ENCODE measurements around the gene MTOR. TPM values are rescaled to one million over a fixed set of nuclear protein-coding genes. Genes with fewer than 3 reads are reported as not detected.
"Not testable (repeated sequence)": the region's sequence is repeated elsewhere in the genome, so short reads cannot be mapped to it uniquely, and the experiment has no call there.

MTOR gene
- total RNA-seq, 1 donor from 2014 or later = 28.4 TPM

DNA sequence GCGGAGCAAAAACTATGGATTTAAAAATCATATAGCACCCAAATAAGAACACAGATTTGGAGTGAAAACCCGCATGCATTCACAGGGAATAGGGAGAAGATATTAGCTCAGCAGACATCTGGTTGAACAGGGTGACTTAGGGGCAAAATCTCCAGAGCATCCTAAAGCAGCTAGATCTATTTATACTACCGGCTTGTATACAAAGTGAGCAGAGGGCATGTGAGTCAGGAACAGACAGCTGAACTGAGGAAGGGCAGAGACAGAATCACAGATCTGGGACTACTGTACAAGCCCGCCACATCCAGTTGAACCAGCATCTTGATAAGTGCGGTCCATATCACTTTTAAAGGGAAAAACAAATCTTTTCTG is 127.5 kb downstream of the MTOR start:
- ATAC-seq (peak; percentile 40), DNase-seq (ENCODE audit: missing footprints) (no peak)
- intact Hi-C loops (cut with DNase I) = no loop called here

DNA sequence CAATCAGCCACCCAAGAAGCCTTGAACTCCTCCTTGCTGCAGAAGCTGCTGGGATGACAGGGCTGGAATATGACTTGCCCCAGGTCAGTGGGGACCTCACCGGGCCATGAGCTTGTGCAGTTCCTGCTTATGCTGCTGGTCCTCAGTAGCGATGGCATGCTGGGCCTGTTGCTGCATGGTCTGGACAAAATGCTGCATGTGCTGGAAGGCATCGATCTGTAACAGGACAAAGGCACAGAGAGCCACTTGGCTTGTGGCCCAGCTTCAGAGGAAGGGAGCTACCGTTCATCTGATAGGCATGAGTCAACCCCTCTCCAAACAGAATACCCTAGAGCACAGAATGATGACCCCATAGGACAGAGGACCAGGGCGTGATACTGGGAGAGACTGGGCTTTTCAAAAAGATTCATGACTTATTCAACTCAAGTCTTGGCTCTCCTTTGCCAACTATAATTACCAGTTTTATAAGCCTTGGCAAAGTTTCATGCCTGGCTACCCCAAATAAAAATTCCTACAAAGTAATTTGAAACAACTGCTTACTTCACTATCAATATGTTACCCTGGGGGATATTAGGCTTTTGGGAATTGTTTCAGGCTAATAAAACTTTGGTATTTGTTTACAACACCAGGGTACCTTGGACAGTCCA is 128.0 kb downstream of the MTOR start:
- no peak for ATAC-seq
- DNase-seq (ENCODE audit: missing footprints) = no peak
- intact Hi-C loops (cut with DNase I) = no loop called here

DNA sequence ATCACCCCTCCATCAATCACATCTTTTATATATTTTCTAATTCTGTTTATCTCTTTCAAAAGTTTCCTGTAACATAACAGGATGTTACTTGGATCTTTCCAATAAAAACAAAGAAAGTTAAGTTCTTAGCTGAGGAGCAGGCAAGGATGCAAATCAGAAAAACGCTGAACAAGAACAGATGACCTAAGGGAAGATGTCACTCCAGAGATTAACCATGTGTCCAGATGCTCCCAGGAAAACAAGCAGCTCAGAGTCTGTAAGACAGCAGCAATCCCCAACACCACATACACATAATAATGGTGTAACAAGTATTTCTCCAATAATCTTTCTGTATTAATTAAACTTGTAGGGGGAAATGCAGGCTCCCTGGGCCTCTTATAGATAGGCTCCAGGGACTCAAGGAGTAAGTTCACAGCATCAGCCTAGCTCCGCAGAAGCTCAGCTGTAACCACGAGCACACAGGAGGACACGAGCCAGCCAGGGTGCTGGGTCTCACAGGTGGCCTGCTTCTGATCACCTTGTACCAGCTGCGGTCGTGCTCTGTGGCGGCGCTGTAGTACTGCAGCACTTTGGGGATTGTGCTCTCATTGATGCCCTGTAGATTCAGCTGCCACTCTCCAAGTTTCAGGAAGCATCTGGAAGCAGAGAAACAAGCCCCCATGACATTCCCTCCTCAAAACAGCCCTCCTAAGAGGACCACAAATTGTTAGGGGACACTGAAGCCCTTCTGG is 129.6 kb downstream of the MTOR start:
- intact Hi-C loops (cut with DNase I) = no loop called here
- ATAC-seq (peak; percentile 62), DNase-seq (ENCODE audit: missing footprints) (no peak)

DNA sequence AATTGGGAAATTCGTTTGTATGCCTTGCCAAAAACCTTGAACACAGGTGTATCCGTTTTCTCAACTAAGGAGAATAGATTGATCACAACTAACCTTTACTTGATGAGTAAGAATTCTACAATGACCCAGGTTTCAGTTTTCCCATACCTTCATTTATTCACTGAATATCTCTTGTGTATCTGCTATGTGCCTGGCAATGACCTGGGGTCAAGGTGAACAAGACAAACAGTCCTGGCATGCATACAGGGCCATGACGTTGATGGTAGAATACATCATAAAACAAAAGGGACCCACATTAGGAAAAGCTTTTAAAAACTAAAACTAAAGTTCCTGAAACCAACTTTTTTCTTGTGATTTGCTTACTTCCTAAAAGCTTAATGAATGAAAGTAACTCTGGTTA is 130.5 kb downstream of the MTOR start:
- DNase-seq (ENCODE audit: missing footprints) = no peak
- ATAC-seq = no peak
- intact Hi-C loops (cut with DNase I) = no loop called here

DNA sequence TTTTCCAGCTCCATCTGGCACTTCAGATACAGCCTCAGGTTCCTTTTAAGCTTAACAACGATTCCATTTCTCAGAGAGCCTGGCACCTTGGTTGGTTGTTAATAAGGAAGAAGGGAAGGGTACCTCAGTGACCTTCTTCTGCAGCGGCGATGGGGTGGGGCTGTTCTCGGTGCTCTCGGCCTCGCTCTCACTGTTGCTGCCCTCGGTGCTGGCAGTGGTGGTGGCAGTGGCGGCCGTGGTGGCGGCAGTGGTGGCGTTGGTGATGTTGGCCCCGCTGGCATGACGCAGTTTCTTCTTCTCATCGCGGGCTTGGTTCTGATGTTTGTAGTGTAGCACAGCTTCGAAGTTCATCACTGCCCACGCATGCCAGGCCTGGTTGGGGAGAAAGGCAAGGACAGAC is 131.9 kb downstream of the MTOR start:
- intact Hi-C loops (cut with DNase I) = no loop called here
- DNase-seq (ENCODE audit: missing footprints) = no peak
- ATAC-seq = no peak

DNA sequence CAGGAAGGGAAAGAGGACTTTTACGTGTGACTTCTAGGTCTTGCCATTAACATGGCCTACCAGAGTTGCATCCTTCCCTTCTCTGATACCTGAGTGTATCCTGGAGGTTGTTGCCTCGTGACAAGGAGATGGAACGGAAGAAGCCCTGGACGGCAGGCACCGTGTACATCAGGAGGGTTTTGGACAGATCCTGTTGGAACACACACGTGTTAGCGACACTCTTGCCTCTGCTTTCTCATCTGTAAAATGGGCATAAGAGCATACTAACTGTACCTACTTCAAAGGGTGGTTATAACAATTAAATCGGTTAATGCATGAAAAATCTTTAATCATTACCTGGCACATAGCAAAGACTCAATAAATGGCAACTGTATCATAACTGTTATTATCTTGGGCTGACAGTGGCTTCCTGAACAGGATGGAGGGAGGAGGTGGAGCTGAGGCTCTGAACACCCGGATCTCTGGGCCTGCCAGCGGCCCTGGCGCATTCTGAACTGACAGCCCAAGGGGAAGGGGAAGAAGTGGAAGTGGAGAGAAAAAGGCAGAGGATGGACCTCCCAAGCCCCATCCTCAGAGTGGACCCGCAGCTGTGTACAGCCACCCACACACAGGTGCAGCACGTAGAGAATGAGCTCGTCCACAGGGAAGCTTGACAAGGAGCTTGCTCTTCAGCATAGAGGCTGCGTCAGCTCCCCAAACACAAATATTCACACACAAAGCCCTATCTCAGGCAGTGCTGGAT is 132.5 kb downstream of the MTOR start:
- ATAC-seq (no peak), DNase-seq (ENCODE audit: missing footprints) (no peak)
- intact Hi-C loops (cut with DNase I) = no loop called here

DNA sequence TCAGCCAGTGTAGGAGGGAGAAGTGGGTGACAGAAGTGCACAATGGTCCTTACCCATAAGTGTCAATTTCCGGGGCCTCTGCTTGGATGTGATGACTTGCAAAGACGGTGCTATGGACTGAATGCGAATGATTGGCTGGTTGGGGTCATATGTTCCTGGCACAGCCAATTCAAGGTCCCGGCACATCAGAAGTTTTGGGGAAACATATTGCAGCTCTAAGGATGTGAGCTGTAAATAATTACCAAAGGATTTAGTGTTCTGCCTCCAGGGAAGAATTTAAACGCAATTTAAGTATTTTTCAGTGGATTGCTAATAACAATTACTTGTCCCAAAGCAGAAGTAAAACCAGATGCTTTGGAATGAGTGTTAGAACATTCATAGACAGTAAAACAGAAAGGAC is 135.8 kb downstream of the MTOR start:
- intact Hi-C loops (cut with DNase I) = no loop called here
- ATAC-seq (no peak), DNase-seq (ENCODE audit: missing footprints) (no peak)

DNA sequence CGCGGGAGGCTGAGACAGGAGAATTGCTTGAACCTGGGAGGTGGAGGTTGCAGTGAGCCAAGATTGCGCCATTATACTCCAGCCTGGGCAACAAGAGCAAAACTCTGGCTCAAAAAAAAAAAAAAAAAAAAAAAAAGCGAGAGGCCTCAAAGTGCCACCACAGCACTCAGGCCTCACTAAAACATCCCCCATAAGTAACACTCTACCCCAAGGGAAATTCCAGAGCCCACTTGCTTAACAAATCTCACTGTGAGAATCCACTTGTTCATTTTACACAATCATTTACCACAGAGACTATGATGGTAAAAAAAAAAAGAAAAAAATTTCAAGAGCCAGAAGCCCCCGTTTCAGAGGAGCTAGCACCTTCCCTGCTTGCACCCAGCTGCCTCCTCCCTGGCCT is 136.4 kb downstream of the MTOR start:
- intact Hi-C loops (cut with DNase I) = no loop called here
- ATAC-seq (no peak), DNase-seq (ENCODE audit: missing footprints) (no peak)

DNA sequence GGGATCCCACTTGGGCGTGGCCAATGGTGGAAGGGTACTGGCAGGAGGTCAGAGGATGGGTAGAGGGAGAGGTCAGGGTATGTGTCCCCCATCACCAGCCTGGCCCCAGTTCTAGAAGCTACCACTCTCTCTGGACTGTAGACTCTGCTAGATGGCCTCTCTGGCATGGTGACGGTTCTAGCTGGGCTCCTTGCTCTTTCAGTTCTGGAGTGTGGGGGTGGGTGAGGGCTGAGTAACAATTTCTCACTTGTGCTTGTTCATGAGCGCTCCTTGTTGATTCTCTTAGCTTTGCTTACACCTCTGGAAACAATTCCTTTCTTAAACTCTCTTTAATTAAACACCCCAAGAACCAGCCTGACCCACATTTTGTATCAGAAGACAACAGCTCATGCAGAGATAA is 137.4 kb downstream of the MTOR start:
- no peak for DNase-seq (ENCODE audit: missing footprints)
- intact Hi-C loops (cut with DNase I) = no loop called here
- ATAC-seq = no peak

DNA sequence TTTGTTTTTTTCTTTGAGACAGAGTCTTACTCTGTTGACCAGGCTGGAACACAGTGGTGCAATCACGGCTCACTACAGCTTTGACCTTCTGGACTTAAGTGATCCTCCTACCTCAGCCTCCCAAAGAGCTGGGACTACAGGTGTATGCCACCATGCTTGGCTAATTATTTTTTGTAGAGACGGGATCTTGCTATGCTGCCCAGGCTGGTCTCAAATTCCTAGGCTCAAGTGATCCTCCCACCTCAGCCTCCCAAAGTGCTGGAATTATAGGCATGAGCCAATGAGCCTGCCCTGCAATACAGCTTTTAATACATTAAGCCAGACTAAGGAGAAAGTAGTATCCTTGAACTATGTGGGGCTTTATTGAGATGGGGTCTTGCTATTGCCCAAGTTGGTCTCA is 146.0 kb downstream of the MTOR start:
- no peak for DNase-seq (ENCODE audit: missing footprints)
- no peak for ATAC-seq
- intact Hi-C loops (cut with DNase I) = no loop called here

DNA sequence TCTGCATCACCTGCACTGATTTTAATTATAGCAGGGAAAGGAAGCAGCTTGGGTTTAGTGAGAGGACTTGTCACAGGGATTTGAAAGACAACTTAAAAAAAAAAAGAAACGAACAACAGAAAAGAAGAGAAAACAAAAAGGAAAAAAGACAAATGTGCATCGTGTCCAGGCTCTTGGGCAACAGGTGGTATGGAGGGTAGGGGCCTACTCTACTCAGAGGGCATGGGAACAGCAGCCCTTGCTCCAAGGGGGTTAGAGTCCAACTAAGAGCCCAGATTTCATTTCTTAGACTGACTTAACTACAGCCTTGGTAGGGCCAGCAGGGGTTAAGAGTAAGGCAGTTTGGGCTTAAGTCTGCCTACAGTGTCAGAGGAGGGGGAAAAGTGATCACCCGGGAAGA is 147.4 kb downstream of the MTOR start:
- ATAC-seq = no peak
- intact Hi-C loops (cut with DNase I) = no loop called here
- DNase-seq (ENCODE audit: missing footprints) = no peak

DNA sequence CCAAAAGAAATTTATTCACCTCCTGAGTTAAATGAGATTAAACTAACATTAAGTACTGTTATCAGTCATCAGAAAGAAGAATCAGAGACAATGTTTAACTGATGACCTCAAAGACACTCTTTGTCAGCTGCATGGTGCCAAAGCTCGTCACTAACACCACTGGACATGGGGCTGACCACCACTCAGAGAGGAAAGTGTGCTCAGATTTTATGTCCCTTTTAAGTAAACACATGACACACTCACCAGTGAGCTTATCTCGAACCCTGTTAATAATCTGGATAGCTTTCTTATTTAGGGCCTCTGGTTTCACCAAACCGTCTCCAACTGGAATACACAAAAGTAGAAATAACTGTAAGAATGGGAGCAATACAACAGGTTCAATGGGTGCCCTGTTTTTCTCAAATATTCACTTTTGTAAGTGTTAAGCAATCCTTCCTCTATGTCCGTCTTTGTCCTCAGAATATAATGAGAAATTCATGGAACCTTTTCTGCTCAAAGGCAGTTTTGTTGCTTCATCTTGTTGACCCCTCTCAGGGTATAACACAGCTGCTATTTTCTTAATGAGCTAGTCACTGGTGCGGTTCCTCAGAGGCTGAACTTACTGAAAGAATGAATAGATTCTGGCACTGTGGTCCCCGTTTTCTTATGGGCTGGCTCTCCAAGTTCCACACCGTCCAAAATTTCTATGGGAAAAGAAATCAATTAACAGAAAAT is 153.1 kb downstream of the MTOR start:
- ATAC-seq = no peak
- no peak for DNase-seq (ENCODE audit: missing footprints)
- intact Hi-C loops (cut with DNase I) = no loop called here

DNA sequence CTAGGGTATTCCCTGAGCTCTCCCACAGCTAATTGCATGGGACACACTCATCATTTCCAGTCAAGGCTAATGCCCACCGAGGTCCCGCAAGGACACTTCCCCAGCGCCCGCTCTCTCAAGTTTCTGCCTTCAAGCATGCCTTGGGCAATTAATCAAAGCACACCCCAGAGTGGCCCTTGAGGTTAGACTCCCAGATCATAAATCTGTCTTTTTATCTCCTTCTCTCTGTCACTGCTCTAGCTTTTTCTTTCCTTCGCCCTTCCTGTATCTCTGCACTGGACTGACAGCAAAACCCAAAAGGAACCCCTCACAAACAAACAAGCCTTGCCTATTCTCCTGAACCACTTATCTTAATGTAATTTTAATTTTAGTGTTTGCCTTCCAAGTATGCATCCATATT is 154.8 kb downstream of the MTOR start:
- no peak for ATAC-seq
- no peak for DNase-seq (ENCODE audit: missing footprints)
- intact Hi-C loops (cut with DNase I) = no loop called here

DNA sequence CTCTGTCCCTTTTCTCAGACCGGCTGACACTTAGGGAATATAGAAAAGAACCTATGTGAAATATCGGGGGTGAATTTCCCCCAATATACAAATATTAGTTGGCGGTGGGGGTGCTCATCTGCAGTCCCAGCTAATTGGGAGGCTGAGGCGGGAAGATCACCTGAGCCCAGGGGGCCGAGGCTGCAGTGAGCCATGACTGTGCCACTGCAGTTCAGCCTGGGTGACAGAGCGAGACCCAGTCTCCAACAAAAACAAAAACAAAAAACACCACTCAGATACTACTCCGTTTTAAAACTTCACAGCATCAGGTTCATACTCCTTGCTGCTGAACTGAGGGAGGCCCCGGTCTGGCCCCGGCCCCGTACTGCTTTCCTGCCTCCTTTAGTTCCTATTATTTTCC is 156.8 kb downstream of the MTOR start:
- no peak for ATAC-seq
- intact Hi-C loops (cut with DNase I) = no loop called here
- no peak for DNase-seq (ENCODE audit: missing footprints)

DNA sequence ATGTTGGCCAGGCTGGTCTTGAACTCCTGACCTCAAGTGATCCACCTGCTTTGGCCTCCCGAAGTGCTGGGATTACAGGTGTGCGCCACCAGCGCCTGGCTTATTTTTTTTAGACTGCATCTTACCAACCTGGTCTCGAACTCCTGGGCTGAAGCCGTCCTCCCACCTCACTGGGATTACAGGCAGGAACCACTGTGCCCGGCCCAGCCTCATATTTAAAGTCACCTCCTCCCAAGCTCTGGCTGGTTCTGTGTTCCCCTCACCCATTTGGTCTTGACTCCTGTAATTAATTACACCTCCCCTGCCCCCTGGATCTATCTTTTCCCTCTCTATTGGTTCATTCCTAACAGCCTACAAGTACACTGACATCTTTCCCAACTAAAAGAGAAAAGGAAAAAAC is 161.0 kb downstream of the MTOR start:
- no peak for ATAC-seq

DNA sequence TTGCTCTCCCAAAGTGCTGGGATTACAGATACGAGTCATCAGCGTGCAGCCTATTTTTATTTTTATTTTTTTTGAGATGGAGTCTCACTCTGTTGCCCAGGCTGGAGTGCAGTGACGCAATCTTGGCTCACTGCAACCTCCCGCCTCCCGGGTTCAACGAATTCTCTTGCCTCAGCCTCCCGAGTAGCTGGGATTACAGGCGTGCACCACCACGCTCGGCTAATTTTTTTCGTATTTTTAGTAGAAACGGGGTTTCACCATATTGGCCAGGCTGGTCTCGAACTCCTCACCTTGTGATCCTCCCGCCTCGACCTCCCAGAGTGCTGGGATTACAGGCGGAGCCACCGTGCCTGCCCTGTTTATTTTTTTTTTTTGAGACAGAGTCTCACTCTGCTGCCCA is 161.5 kb downstream of the MTOR start:
- intact Hi-C loops (cut with DNase I); ATAC-seq; DNase-seq (ENCODE audit: missing footprints): not testable (repeated sequence)

More for the DNA sequence above, 161.0 kb downstream of the MTOR start:
- DNase-seq (ENCODE audit: missing footprints) = no peak
- intact Hi-C loops (cut with DNase I) = no loop called here

DNA sequence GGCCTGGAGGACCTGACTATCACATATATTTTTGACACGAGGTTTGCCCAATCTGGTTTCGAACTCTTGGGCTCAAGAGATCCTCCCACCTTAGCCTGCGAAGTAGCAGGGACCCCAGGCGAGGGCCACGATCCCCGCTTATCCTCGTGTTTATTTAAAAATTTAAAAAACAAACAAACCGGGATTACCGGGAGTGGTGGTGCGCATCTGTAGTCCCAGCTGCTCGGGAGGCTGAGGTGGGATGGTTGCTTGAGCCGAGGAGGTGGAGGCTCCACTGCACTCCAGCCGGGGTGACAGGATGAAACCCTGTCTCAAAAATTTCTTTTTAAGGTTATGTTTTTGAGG is 162.2 kb downstream of the MTOR start:
- ATAC-seq (peak; percentile 3), DNase-seq (ENCODE audit: missing footprints) (no peak)
- intact Hi-C loops (cut with DNase I) = no loop called here

DNA sequence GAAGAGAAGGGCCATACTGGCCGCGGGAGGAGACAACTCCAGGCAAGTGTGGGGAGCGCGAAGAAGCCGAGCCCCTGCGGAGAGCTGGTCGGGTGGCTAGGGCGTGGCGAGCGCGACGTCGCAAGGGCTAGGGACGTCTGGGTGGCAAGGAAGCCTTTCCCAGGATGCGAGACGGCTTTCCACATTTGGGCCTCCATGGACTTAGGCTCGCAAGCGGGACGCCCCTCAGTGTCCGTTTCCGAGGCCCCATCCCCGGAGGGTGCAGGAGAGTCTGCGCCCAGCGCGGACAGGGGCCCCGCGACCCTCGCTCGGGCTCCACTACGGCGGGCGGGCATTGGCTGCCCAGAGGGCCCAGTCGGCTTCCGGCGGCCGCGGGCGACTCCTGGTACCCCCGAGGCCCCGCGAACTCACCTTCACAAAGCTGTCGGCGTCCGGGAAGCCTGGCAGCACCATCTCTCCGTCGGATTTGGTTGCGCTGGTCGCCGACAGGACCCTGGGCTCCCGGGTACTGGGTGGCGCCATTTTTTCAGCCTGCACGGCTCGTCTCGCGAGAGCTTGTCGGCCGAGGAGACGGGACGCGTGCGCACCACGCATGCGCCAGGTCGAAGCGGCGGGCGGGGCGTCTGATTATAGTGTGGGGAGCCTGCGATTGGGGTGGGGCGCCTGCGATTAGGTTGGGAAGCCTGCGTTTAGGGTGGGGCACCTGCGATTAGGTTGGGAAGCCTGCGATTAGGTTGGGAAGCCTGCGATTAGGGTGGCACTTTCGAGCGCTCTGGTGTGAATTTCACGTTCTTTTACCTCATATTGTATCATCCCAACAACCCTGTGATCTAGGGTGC is 162.8 kb downstream of the MTOR start, which contains the start of gene EXOSC10:
EXOSC10 (minus strand) TSS at position 560 of the 839 bp plus-strand sequence; CDS start at position 522, 38 bp downstream.
- intact Hi-C loops (cut with DNase I) = no loop called here
- DNase-seq (ENCODE audit: missing footprints) (peak; percentile 97), ATAC-seq (peak; percentile 98)

DNA sequence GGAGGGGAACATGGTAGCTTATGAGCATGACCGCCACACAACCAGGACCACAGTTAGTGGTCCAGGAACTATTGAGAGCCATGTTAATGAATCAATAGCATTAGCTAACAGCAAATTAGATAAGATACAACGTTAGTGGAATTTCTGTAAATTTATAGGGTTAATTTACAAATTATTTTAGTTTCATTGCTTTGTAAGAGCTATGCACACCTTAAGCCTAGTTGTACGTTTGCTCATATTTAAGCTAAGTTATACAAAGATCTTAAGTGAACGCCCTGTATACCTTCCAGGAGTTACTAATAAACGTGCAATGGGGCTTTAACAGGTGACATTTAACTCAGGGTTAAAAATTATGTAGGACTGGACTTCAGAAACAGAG is 163.4 kb downstream of the MTOR start:
- ATAC-seq = no peak
- intact Hi-C loops (cut with DNase I) = no loop called here
- DNase-seq (ENCODE audit: missing footprints) = no peak
